GF-D8 (cell line): Measurements from ENCODE around the gene ACOT2.
"Not testable (repeated sequence)": the region's sequence is repeated elsewhere in the genome, so short reads cannot be mapped to it uniquely, and the experiment has no call there.

ENCODE experiments used
- DNase-seq: peaks from one replicate; lab custom pipeline; 2025; lab: John Stamatoyannopoulos, UW

The ACOT2 gene, protein sequence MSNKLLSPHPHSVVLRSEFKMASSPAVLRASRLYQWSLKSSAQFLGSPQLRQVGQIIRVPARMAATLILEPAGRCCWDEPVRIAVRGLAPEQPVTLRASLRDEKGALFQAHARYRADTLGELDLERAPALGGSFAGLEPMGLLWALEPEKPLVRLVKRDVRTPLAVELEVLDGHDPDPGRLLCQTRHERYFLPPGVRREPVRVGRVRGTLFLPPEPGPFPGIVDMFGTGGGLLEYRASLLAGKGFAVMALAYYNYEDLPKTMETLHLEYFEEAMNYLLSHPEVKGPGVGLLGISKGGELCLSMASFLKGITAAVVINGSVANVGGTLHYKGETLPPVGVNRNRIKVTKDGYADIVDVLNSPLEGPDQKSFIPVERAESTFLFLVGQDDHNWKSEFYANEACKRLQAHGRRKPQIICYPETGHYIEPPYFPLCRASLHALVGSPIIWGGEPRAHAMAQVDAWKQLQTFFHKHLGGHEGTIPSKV

DNA sequence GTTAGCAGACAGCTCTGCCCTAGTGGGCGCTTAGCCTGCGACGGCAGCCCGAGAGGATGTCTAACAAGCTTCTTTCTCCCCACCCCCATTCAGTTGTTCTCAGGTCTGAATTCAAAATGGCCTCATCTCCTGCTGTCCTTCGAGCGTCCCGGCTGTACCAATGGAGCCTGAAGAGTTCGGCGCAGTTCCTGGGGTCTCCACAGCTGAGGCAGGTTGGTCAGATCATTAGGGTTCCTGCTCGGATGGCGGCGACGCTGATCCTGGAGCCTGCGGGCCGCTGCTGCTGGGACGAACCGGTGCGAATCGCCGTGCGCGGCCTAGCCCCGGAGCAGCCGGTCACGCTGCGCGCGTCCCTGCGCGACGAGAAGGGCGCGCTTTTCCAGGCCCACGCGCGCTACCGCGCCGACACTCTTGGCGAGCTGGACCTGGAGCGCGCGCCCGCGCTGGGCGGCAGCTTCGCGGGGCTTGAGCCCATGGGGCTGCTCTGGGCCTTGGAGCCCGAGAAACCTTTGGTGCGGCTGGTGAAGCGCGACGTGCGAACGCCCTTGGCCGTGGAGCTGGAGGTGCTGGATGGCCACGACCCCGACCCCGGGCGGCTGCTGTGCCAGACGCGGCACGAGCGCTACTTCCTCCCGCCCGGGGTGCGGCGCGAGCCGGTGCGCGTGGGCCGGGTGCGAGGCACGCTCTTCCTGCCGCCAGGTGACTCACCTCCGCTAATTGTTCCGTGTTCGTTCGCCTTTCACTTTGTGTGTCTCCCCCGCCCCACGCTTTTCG is at the start of gene ACOT2:
ACOT2 (plus strand) TSS at position 29 of the 774 bp plus-strand sequence; CDS start at position 57, 28 bp downstream.
- DNase-seq = peak; percentile 51

DNA sequence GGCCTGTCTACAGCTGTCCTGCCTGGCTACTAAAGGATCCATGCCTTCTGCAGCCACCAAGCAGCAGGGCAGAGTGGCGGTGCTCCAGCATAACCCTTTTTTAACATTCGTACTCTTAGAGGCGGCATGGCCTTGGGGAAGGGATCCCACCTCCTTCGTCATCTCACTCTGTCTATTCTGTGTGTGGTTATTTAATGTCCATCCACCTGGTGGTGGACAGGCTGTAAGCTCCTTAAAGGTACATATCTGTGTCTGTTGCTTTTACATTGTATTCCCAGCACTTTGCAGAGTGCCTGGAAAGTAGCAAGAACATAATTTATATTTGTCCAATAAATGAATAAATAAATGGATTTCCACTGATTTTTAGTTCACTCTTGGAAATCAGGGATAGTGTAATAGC is 47.8 kb upstream of the ACOT2 start:
- no peak for DNase-seq

DNA sequence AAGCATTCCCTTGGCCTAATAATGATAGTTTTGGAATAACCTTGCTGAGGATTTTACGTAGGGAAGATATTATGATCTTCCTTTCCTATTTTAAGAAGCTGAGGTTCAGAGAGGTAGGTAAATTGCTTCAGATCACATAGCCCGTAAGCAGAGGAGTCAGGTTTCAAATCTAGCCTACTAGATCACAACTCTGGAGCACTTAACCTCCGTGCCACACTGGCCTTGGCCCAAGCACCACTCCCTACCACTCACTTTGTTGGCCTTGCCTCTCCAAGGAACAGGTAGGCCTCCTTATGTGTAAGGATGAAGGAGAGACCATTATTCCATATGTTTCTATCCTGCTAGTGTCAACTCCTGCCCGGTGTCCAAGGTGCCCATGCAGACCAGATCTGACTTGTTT is 44.5 kb upstream of the ACOT2 start:
- DNase-seq = no peak

DNA sequence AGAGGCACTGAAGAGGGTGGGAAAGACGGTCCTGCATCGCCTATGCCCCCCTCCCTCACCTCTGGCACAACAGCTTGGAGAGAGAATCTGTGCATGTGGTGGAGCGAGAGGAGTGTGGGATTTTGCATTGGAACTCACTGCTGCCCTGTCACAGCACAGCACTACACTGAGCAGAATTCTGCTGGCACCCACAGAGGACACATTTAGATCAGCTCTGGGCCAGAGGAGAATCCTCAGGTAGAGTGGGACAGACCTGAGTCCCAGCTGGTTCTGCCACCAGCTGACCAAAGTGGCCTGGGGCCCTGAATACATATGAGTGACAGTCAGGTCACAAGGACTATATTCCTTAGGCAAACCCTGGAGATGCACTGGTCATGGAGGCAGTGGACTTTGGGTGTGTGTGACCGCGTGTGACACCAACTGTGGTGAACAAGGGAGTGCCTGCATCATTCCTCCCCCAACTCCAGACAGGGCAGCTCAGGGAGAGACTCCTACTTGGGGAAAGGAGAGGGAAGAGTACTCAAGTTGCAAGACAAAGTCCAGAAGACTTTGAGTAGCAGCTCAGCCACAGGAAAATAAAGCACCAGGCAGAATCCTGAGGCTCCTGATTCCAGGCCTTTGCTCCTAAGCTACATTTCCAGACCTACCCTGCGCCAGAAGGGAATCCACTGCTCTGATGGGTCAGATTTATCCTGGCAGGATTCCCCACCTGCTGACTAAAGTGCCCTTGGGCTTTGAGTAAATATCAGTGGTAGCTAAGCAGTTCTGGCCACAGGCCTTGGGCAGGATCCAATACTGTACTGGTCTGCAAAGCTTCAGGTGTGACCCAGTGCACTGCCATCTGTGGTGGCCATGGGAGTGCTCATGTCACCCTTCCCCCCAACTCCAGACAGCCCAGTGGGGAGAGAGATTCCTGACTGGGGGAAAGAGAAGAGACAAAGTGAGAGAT is 42.7 kb upstream of the ACOT2 start:
- no peak for DNase-seq

DNA sequence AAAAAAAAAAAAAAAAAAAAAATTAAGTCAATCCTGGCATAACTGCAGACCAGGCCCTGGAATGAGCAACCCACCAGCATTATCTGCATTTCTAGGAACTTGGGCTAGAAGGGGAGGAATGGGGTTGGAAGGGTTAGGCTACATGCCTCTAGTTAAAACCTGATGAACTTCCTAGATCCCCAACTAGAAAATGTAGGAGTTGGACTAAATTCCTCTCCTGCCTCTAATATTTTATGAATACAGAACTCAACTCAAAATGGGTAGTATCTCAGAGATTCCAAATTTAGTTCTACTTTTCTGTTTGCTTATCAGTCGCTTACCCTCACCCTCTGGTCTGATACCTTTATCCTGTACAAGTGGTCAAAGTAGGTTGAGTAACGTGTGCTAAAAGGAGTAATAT is 39.7 kb upstream of the ACOT2 start:
- not testable (repeated sequence) for DNase-seq

DNA sequence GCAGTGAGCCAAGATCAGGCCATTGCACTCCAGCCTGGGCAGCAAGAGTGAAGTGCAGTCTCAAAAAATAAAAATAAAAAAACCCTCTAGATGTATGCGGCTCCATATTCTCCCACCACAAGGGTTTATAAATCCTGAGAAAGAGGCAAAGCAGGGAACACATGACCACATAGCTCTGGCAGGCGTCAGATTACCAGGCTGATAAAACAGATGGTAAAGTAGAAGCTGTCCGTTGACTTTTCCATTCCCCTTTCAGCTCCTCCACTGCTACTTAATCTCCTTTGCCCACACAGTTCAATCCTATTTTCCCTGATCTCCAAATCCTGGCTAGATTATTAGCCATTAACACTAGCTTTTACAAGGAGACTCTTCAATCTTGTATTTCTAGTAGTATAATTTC is 37.0 kb upstream of the ACOT2 start:
- not testable (repeated sequence) for DNase-seq

DNA sequence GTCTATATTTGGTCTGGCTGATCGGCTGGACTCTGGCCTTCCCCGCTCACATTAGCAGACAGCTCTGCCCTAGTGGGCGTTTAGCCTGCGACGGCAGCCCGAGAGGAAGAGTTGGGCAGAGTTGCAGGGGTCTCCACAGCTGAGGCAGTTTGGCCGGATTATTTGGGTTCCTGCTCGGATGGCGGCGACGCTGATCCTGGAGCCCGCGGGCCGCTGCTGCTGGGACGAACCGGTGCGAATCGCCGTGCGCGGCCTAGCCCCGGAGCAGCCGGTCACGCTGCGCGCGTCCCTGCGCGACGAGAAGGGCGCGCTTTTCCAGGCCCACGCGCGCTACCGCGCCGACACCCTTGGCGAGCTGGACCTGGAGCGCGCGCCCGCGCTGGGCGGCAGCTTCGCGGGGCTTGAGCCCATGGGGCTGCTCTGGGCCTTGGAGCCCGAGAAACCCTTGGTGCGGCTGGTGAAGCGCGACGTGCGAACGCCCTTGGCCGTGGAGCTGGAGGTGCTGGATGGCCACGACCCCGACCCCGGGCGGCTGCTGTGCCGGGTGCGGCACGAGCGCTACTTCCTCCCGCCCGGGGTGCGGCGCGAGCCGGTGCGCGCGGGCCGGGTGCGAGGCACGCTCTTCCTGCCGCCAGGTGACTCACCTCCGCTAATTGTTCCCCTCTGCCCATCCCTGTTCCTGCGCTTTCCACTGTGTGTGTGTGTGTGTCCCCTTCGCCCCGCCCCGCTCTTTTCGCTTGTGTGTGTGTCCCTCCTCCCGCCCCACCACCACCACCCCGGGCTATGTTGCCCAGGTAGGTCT is 31.6 kb upstream of the ACOT2 start:
- not testable (repeated sequence) for DNase-seq

DNA sequence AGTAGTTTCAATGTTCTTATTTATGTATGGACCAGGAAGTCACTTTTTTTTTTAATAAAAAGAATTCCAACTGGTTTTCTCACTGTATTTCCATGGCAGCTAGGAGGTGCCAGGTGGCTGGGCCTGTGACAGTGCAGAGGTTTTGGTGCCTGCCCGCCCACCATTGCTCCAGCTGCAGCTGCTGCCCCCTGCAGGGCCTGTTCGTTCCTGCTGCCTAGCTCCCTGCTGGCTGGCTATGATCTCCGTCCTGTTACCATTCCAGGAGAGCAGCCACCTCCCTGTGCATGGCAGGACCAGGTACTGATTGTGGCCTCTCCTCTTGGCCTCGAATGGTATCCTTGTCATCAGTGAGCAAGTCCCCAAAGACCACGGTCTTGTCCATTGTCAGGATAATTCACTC is 30.0 kb upstream of the ACOT2 start:
- DNase-seq = not testable (repeated sequence)

DNA sequence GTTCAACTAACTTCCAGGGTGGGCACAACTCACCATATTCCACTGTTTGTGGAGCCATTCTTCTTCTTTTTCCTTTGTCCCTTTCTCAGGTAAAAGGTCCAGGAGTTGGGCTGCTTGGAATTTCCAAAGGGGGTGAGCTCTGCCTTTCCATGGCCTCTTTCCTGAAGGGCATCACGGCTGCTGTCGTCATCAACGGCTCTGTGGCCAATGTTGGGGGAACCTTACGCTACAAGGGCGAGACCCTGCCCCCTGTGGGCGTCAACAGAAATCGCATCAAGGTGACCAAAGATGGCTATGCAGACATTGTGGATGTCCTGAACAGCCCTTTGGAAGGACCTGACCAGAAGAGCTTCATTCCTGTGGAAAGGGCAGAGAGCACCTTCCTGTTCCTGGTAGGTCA is 26.1 kb upstream of the ACOT2 start:
- not testable (repeated sequence) for DNase-seq

DNA sequence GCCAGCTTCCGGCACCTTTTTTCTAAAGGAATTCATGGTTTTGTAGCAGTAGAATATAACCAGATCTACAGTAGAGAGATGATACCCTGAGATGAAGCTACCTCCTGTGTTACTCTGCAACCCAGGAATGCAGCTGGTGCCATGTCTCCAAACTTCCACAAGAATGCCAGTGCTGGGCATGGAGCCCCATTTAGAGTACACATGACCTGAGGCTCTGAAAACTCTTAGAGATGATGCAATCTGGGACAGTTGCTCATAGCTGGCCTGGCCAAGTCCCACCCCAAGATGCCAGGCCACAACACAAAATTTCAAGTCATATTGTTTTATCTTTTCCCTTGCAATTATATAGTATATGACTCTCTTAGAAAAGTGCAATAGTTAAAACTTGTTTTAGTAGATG is 23.7 kb upstream of the ACOT2 start:
- DNase-seq = not testable (repeated sequence)

DNA sequence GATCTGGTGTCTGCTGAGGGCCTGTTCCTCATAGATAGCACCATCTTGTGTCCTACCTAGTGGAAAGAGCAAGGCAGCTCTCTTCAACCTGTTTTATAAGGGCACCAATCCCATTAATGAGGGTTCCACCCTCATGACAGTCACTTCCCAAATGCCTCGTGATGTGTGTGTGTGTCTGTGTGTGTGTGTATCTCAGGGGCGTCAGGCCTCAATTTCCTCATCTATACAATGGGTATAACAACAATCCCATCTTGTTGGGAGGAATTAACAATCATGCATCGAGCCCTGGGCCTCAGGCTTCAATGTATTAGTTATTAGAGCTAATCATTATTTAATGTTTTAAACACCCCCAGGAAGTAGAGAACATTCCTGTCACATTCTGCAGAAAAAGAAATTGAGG is 19.9 kb upstream of the ACOT2 start:
- not testable (repeated sequence) for DNase-seq

DNA sequence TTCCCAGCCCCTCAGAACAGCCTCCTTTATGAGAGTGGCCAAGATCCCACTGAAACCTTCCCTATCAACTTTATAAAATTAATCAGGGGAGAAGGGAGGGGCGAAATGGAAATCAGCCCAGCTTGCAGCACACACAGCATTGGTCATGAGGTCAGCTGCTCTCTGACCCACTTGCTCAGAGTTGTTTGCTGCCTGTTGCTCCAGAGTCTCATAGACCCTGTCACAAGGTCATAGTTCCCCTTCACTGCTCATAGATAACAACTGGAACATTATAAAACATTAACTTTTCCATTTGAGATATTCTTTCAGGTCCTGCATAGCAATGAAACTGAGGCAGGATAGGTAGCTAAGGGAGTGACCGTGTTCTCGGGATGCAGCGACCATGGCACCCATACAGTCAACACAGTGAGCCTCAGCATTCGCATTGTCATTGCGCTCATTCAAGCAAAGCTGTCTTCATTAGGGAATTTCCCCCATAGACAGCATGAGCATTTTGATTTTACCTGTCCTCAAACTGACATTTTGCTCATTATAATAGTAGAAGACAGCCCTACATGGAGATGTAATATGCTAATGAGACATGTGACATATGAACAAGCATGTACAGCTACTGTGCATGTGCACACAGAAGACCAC is 19.0 kb upstream of the ACOT2 start:
- DNase-seq = not testable (repeated sequence)

DNA sequence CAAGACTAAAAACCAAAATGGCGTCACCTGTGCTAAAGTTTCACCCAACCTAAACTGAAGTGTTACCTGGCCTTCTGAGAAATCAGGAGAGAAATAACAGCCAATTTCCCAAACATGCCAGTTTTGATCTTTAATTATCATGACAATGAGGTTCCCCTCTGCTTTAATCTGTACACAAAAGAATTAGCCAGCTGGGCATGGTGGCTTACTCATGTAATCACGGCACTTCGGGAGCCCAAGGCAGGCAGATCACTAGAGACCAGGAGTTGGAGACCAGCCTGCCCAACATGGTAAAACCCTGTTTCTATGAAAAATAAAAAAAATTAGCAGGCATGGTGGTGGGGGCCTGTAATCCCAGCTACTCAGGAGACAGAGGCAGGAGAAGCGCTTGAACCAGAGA is 15.2 kb upstream of the ACOT2 start:
- no peak for DNase-seq

DNA sequence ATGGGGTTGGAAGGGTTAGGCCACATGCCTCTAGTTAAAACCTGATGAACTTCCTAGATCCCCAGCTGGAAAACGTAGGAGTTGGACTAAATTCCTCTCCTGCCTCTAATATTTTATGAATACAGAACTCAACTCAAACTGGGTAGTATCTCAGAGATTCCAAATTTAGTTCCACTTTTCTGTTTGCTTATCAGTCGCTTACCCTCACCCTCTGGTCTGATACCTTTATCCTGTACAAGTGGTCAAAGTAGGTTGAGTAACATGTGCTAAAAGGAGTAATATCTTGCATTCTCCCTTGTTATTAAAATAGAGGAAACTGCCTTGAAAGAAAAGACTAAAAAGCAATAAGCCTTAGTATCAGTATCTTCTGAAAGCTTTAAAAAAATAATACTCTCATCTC is 11.8 kb upstream of the ACOT2 start:
- DNase-seq = not testable (repeated sequence)

DNA sequence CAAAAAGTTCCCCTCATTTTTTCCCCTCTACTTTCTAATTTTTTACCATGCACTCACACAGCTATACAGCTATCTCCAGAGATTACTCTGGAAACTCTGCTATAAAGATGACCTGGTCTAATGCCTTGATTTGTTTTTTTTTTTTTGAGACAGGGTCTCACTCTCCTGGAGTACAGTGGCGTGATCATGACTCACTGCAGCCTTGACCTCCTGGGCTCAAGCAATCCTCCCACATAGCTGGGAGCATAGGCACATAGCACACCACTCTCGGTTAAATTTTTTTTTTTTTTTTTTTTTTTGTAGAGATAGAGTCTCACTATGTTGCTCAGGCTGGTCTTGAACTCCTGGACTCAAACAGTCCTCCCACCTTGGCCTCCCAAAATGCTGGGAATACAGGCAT is 10.8 kb upstream of the ACOT2 start:
- DNase-seq = not testable (repeated sequence)

DNA sequence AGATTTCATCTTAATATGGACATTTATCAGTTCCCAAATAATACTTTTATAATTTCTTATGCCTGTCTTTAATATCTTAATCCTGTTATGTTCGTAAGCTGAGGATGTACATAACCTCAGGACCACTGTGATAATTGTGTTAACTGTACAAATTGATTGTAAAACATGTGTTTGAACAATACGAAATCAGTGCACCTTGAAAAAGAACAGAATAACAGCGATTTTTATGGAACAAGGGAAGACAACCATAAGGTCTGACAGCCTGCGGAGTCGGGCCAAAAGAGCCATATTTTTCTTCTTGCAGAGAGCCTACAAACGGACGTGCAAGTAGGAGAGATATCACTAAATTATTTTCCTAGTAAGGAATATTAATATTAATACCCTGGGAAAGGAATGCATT is 6.8 kb upstream of the ACOT2 start:
- not testable (repeated sequence) for DNase-seq

DNA sequence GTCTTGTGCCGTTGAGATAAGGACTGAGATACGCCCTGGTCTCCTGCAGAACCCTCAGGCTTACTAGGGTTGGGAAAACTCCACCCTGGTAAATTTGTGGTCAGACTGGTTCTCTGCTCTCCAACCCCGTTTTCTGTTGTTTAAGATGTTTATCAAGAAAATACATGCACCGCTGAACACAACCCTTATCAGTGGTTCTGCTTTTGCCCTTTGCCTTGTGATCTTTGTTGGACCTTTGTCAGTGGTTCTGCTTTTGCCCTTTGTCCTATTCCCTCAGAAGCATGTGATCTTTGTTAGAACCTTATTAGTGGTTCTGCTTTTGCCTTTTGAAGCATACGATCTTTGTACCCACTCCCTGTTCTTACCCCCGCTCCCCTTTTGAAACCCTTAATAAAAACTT is 6.3 kb upstream of the ACOT2 start:
- peak; percentile 12 for DNase-seq

DNA sequence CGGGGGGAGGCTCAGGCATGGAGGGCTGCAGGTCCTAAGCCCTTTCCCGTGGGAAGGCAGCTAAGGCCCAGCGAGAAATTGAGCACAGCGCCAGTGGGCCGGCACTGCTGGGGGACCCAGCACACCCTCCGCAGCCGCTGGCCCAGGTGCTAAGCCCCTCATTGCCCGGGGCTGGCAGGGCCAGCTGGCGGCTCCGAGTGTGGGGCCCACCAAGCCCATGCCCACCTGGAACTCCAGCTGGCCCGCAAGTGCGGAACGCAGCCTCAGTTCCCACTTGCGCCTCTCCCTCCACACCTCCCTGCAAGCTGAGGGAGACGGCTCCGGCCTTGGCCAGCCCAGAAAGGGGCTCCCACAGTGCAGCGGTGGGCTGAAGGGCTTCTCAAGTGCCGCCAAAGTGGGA is 2.6 kb upstream of the ACOT2 start:
- DNase-seq = not testable (repeated sequence)

DNA sequence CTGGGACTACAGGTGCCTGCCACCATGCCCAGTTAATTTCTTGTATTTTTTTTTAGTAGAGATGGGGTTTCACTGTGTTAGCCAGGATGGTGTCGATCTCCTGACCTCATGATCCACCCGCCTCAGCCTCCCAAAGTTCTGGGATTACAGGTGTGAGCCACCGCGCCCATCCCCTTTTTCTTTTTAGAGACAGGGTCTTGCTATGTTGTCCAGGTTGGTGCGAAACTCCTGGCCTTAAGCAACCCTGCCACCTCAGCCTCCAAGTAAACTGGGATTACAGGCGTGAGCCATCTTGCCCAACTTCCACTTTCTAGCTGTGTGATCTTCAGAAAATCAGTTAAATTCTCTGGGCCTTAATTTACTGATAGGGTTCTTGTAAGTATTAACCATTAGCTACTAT is 2.1 kb upstream of the ACOT2 start:
- not testable (repeated sequence) for DNase-seq

DNA sequence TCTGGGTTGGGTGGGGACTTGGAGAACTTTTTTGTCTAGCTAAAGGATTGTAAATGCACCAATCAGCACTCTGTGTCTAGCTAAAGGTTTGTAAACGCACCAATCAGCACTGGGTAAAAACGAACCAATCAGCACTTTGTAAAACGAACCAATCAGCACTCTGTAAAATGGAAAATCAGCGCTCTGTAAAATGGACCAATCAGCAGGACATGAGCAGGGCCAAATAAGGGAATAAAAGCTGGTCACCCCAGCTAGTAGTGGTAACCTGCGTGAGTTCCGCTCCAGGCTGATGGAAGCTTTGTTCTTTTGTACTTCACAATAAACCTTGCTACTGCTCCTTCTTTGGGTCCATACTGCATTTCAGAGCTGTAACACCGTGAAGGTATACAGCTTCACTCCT is 1.7 kb upstream of the ACOT2 start:
- DNase-seq = no peak
